Psoas muscle (tissue), 8 donors: ENCODE data around the gene HSD17B4. TPM values are rescaled to one million over a fixed set of nuclear protein-coding genes. Genes with fewer than 3 reads are reported as not detected.

Source experiments
- ATAC-seq, 4 donors: fragments of 200-7000 bp; cut with Tn5 transposase; one replicate each; pipeline ENCODE4 v1.9.1; 2020; ENCODE audit warnings: moderate library complexity in 3 of 4, mild to moderate bottlenecking in 2 of 4
- DNase-seq, 2 donors: peaks; one replicate each; pipeline ENCODE4 v3.0.0-alpha.2; 2020
- H3K27ac ChIP-seq: fragments of 200-600 bp; one replicate; pipeline ENCODE4 v1.8.0; 2022
- H3K27me3 ChIP-seq, 3 donors: fragments of 200-600 bp in 1 of 3; one replicate each; pipeline versions ENCODE4 v1.6.1 to v1.8.0; 2013 to 2022; ENCODE audit warnings: low read length in 2 of 3, mild to moderate bottlenecking in 2 of 3, moderate library complexity in 1 of 3; ENCODE audit not compliant: insufficient read depth in 3 of 3
- H3K36me3 ChIP-seq, 2 donors: fragments of 200-600 bp in 1 of 2; one replicate each; pipeline versions ENCODE4 v1.6.1 to v1.8.0; 2013 to 2022; ENCODE audit warnings: low read depth in 1 of 2, mild to moderate bottlenecking in 1 of 2, moderate library complexity in 1 of 2; ENCODE audit not compliant: insufficient read depth in 1 of 2
- H3K4me1 ChIP-seq: fragments of 200-600 bp; one replicate; pipeline ENCODE4 v1.8.0; 2022
- H3K4me3 ChIP-seq: fragments of 200-600 bp; one replicate; pipeline ENCODE4 v1.8.0; 2022; ENCODE audit warnings: mild to moderate bottlenecking
- H3K9me3 ChIP-seq: fragments of 200-600 bp; one replicate; pipeline ENCODE4 v1.8.0; 2022
- CTCF ChIP-seq: fragments of 200-600 bp; IDR thresholded peaks from one replicate; pipeline ENCODE4 v1.8.0; 2022; ENCODE audit warnings: antibody characterized with exemption
- WGBS, 3 donors: extraction: QIAGEN DNeasy Blood & Tissue Kit; methylation state at CpG; one replicate each; pipeline versions ENCODE4 v1.1.6 to v1.1.7; 2013; 5-methylcytosine and 5-hydroxymethylcytosine counted together
- intact Hi-C, 2 donors: fragments of 100-400 bp; cut with DNase I; formaldehyde crosslinking; loops; one replicate each; pipeline versions ENCODE4 v1.11.0 to v1.14.2; 2022
- polyA plus RNA-seq, 3 donors: library from polyadenylated mRNA; stranded (reverse); fragments of 200-250 nt; gene quantifications; one replicate each; pipeline ENCODE4 v1.2.3, GENCODE V29; 2013
- total RNA-seq, 4 donors: library from RNA; stranded (reverse); fragmentation: NEBNext Ultra II Directional in 2 of 4; extraction: Animal tissue kit (Norgen Biotek cat#: 25700) in 2 of 4; gene quantifications; one replicate each; pipeline versions ENCODE4 v1.2.1 to v1.2.4, GENCODE V29; 2021 to 2023
- donor health status: healthy with polysubstance abuse.
- donor health status: DM: no; HTN: no; CAD: no; lungs with moderate emphysema.
- donor health status: Bipolar disorder and iron deficiency.
- donor health status: healthy.
- donor health status: DM: yes; HTN: yes; CAD: no.
- donor health status: DM: no; HTN: no; CAD: no.
- donor health status: DM: no; HTN: no; CAD: no.
- donor health status: DM: yes; HTN: yes; CAD: no.

HSD17B4 gene
- total and polyA plus RNA-seq, 7 donors, result 60.5 to 142 (median 66.8) TPM

DNA sequence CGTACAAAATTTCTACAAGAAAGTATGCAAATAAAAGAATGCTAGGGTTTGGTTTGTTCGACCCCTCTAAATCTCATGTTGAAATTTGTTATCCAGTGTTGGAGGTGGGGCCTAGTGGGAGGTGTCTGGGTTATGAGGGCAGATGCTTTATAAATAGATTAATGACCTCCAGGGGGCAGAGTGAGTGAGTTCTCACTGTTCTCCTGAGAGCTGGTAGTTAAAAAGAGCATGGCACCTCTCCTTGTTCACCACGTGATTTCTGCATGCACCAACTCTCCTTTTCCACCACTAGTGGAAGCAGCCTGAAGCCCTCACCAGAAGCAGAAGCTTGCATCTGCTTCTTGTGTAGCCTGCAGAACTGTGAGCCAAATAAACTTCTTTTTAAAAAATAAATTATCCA, 126.6 kb downstream of the HSD17B4 start:
- no peak overlapping the region for H3K27ac ChIP-seq
- no peaks in the 10 kb centered on the region for H3K4me1 ChIP-seq
- intact Hi-C loops, result no loop called here
- no peak overlapping the region for H3K4me3 ChIP-seq
- no peak for ATAC-seq
- no peaks in the 10 kb centered on the region for H3K36me3 ChIP-seq
- no peaks in the 10 kb centered on the region for H3K9me3 ChIP-seq
- WGBS, 3 donors, result 66 to 78% (median 71%) methylated on average over 3 of the region's 3 CpGs
- no peaks in the 10 kb centered on the region for H3K27me3 ChIP-seq
- no peak for DNase-seq
- no peak for TF ChIP-seq CTCF

GRCh38 chr5:119582987-119583386, 130.7 kb downstream of the HSD17B4 start:
- Histone ChIP-seq H3K36me3 (no peaks in the 10 kb centered on the region), H3K4me3 (no peak overlapping the region), H3K27ac (no peak overlapping the region), H3K4me1 (no peaks in the 10 kb centered on the region), H3K27me3 (no peaks in the 10 kb centered on the region), H3K9me3 (no peaks in the 10 kb centered on the region)
- 55 to 67% (median 55%) methylated on average over 1 of the region's 1 CpG for WGBS, 3 donors
- DNase-seq (no peak), ATAC-seq (no peak)
- intact Hi-C loops, result no loop called here
- TF ChIP-seq CTCF, result no peak

DNA sequence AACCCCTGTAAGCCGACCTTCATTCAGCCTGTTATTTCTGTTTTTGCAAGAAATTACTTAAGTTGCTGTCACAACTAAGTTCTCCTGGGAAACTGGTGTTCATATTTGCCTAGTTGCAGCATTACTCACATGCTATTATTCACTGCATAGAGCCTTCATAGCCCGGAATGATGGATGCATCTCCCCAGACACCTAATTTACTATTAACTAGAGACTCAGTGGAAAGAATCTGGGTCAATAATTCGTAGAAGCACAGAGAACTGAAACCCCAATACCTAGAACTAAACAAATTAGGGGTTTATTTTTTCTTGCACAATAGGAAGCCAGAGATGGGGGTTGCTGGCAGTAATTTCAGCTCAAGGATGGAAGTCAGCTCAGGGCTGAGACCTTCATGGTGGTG, 131.4 kb downstream of the HSD17B4 start:
- ATAC-seq (no peak), DNase-seq (no peak)
- Histone ChIP-seq H3K9me3 (no peaks in the 10 kb centered on the region), H3K27ac (no peak overlapping the region), H3K4me3 (no peak overlapping the region), H3K36me3 (no peaks in the 10 kb centered on the region), H3K4me1 (no peaks in the 10 kb centered on the region), H3K27me3 (no peaks in the 10 kb centered on the region)
- WGBS, 3 donors, result 64 to 72% (median 67%) methylated on average over 3 of the region's 3 CpGs
- intact Hi-C loops, result no loop called here
- no peak for TF ChIP-seq CTCF

Other genes starting within 250 kb of the HSD17B4 start
- gene TNFAIP8, start 96.5 kb upstream of the HSD17B4 start, total RNA-seq, result 1 to 10 TPM in 3 of 4 donors, under 1 TPM in 1; 0.73 to 2.5 (median 2.1) TPM
- 1 to 10 TPM; 1.2 to 1.6 (median 1.5) TPM for gene TNFAIP8, start 96.5 kb upstream of the HSD17B4 start, polyA plus RNA-seq
- not detected for gene FAM170A, start 177.1 kb downstream of the HSD17B4 start, total RNA-seq
- gene FAM170A, start 177.1 kb downstream of the HSD17B4 start, polyA plus RNA-seq, result under 1 TPM in 2 of 3 donors, not detected in 1; 0.17 to 0.25 TPM